RWPE2 (cell line): ENCODE results near the gene ALS2CL.

Experiments
- ATAC-seq: fragments of 200-7000 bp; cut with Tn5 transposase; 3 replicates; pipeline ENCODE4 v1.9.1; 2021; ENCODE audit warnings: low read depth
- DNase-seq: peaks from one replicate; pipeline ENCODE4 v3.0.0-alpha.2; 2020; ENCODE audit warnings: low spot score
- H3K27ac ChIP-seq: fragments of 450-650 bp; 2 replicates; pipeline ENCODE4 v1.5.1; 2017; ENCODE audit warnings: mild to moderate bottlenecking; ENCODE audit not compliant: poor library complexity, severe bottlenecking
- H3K27me3 ChIP-seq: fragments of 250-450 bp; sonication (Bioruptor Pico); 2 replicates; pipeline ENCODE4 v1.5.1; 2021; ENCODE audit warnings: mild to moderate bottlenecking, moderate library complexity; ENCODE audit not compliant: insufficient read depth, poor library complexity, severe bottlenecking
- H3K36me3 ChIP-seq: fragments of 250-450 bp; sonication (Bioruptor Pico); 2 replicates; pipeline ENCODE4 v1.5.1; 2020; ENCODE audit warnings: low read depth, mild to moderate bottlenecking, moderate library complexity
- H3K4me1 ChIP-seq: fragments of 250-450 bp; sonication (Bioruptor Pico); 2 replicates; pipeline ENCODE4 v1.5.1; 2021; ENCODE audit warnings: mild to moderate bottlenecking, moderate library complexity; ENCODE audit not compliant: insufficient read depth, poor library complexity, severe bottlenecking
- H3K4me3 ChIP-seq: fragments of 250-450 bp; sonication (Bioruptor Pico); 2 replicates; pipeline ENCODE4 v1.5.1; 2021; ENCODE audit warnings: mild to moderate bottlenecking, moderate library complexity; ENCODE audit not compliant: severe bottlenecking
- H3K9me3 ChIP-seq: fragments of 250-450 bp; sonication (Bioruptor Pico); 2 replicates; pipeline ENCODE4 v1.5.1; 2021; ENCODE audit warnings: mild to moderate bottlenecking, moderate library complexity; ENCODE audit not compliant: severe bottlenecking
- CTCF ChIP-seq: fragments of 450-650 bp; IDR thresholded peaks from one replicate; pipeline ENCODE4 v1.5.1; 2017; ENCODE audit warnings: mild to moderate bottlenecking, moderate library complexity; ENCODE audit not compliant: poor library complexity, severe bottlenecking

The ALS2CL gene

GRCh38 chr3:46672349-46672695 lies 21.2 kb downstream of the ALS2CL start:
- Histone ChIP-seq H3K36me3 (peaks cover 61% of the 10 kb centered on the region), H3K27me3 (no peaks in the 10 kb centered on the region), H3K27ac (no peak overlapping the region), H3K4me1 (no peaks in the 10 kb centered on the region), H3K9me3 (no peaks in the 10 kb centered on the region), H3K4me3 (no peak overlapping the region)
- no peak for TF ChIP-seq CTCF
- no peak for DNase-seq
- ATAC-seq: no peak

- no peak overlapping the region for H3K4me3 ChIP-seq
- H3K9me3 ChIP-seq: no peaks in the 10 kb centered on the region
- DNase-seq (peak; percentile 47), ATAC-seq (no peak)
- no peak for TF ChIP-seq CTCF
- H3K36me3 ChIP-seq: peaks cover 55% of the 10 kb centered on the region
- H3K27ac ChIP-seq: no peak overlapping the region
- H3K27me3 ChIP-seq: no peaks in the 10 kb centered on the region
- no peaks in the 10 kb centered on the region for H3K4me1 ChIP-seq
These were observed 21.7 kb downstream of the ALS2CL start for GRCh38 chr3:46671541-46672348.

GRCh38 chr3:46670891-46671427 lies 22.5 kb downstream of the ALS2CL start:
- ATAC-seq: no peak

GRCh38 chr3:46670000-46670890 lies 23.2 kb downstream of the ALS2CL start:
- no peak overlapping the region for H3K27ac ChIP-seq
- peaks cover 40% of the 10 kb centered on the region for H3K36me3 ChIP-seq
- no peaks in the 10 kb centered on the region for H3K9me3 ChIP-seq
- H3K4me3 ChIP-seq: no peak overlapping the region
- no peak for TF ChIP-seq CTCF
- ATAC-seq: no peak
- DNase-seq: peak; percentile 30
- no peaks in the 10 kb centered on the region for H3K4me1 ChIP-seq
- no peaks in the 10 kb centered on the region for H3K27me3 ChIP-seq

More at GRCh38 chr3:46670891-46671427, 22.5 kb downstream of the ALS2CL start:
- no peak overlapping the region for H3K27ac ChIP-seq
- no peak overlapping the region for H3K4me3 ChIP-seq
- peaks cover 47% of the 10 kb centered on the region for H3K36me3 ChIP-seq
- TF ChIP-seq CTCF: no peak
- no peaks in the 10 kb centered on the region for H3K9me3 ChIP-seq
- DNase-seq: peak; percentile 25
- H3K27me3 ChIP-seq: no peaks in the 10 kb centered on the region
- no peaks in the 10 kb centered on the region for H3K4me1 ChIP-seq
